Epithelial cell of proximal tubule (primary cell): Measurements from ENCODE around the gene KCNA5. TPM values are rescaled to one million over a fixed set of nuclear protein-coding genes. Genes with fewer than 3 reads are reported as not detected.

Experiments
- DNase-seq: peaks from one replicate; pipeline ENCODE4 v3.0.0-alpha.2; 2011; ENCODE audit warnings: low read depth
- H3K4me3 ChIP-seq: 2 replicates; pipeline ENCODE4 v1.5.1; 2011; ENCODE audit warnings: low read depth, mild to moderate bottlenecking, low read length
- CTCF ChIP-seq: conservative IDR thresholded peaks from 2 replicates; pipeline ENCODE4 v1.5.1; 2012; ENCODE audit warnings: low read depth, mild to moderate bottlenecking, low read length
- total RNA-seq: library from RNA; depleted of rRNA; stranded (reverse); fragments of >200 nt; gene quantifications from 2 replicates; pipeline ENCODE4 v1.2.3, GENCODE V29; 2015

Gene KCNA5
- not detected in 2 replicates for total RNA-seq

DNA sequence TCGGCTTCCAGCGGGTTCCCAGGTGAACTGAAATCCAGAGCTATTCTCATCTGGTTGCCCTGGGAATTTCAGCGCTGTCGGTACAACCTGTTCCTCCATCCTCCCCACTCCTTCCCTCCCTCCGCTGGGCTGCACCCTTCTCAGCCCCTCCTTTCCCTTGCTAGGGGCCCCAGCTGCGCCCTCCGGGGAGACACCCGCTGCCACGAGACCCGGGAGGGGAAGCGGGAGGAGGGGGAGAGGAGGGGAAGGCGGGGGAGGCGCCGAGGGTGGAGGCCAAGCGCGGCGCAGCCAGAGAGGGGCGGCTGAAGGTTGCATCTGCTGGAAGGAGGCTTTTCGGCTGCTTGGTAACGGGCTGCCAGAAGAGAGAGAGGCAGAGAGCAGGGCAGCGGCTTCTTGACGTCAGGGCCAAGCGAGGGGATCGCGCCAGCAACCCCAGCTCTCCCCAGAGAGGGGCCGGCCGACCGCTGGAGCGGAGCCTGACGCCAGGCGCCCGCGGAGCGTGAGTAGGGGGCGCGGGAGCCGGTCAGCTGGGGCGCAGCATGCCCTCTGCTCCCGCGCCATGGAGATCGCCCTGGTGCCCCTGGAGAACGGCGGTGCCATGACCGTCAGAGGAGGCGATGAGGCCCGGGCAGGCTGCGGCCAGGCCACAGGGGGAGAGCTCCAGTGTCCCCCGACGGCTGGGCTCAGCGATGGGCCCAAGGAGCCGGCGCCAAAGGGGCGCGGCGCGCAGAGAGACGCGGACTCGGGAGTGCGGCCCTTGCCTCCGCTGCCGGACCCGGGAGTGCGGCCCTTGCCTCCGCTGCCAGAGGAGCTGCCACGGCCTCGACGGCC is at the start of gene KCNA5:
Gene KCNA5 (plus strand): TSS at position 291 of the 831 bp plus-strand sequence. CDS start 269 bp downstream, at position 560.
- H3K4me3 ChIP-seq = no peak within 1 kb of the TSS
- no peak for TF ChIP-seq CTCF

GRCh38 chr12:4994622-4995021 is 49.1 kb upstream of the KCNA5 start:
- TF ChIP-seq CTCF = no peak
- no peak for DNase-seq
- H3K4me3 ChIP-seq = no peak overlapping the region

More for the DNA sequence above, at the start of gene KCNA5:
- DNase-seq = no peak

- no peak overlapping the region for H3K4me3 ChIP-seq
- no peak for TF ChIP-seq CTCF
- DNase-seq = no peak
Observed at GRCh38 chr12:4996714-4997113, 47.0 kb upstream of the KCNA5 start.

DNA sequence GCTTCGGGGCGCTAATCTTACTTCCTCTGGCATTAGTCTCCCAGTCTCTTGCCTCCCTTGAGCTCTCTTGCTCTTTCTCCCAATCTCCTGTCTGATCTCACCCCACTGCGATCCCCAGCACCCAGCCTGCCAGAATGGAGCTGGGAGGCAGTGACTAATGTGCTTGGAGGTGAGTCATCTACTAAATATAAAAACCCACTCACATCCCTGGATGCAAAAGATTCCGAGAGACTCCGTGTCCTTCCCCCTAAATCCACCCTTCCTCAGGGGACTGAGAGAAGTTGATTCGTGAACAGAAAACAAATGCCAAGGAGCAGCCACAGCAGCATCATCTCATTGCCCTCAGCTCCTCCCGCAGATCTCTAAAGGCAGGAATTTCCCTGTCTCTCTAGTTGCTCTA is 45.7 kb upstream of the KCNA5 start:
- TF ChIP-seq CTCF = no peak
- H3K4me3 ChIP-seq = no peak overlapping the region
- DNase-seq = peak; percentile 23

DNA sequence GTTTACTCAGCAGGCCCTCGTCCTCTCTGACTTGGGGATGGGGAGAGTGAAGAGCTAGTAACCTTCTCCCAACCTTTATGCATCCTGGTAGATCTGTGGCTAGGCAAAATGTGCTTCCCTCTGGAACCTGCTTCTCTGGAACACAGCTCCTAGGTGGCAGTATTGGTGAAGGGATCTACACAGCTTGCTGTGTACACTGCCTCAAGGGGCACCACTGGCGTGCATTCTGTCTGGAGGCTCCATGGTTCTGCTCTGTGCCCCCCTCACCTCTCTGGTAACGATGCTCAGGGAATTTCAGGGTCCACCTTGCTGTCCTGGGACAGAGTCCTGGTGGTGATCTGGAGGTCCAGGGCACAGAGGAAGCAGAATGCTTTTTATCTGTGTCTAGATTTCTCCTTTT is 43.5 kb upstream of the KCNA5 start:
- no peak overlapping the region for H3K4me3 ChIP-seq

GRCh38 chr12:5000658-5001385 is 42.9 kb upstream of the KCNA5 start:
- TF ChIP-seq CTCF = no peak
- DNase-seq = no peak
- no peak overlapping the region for H3K4me3 ChIP-seq

More for the DNA sequence above, 43.5 kb upstream of the KCNA5 start:
- TF ChIP-seq CTCF = peak; percentile 9
- no peak for DNase-seq
